Omental fat pad (tissue), 4 donors: ENCODE results near the gene TMEM255B. TPM values are rescaled to one million over a fixed set of nuclear protein-coding genes. Genes with fewer than 3 reads are reported as not detected.

Source experiments
- ATAC-seq: fragments of 150-250 bp; one replicate; pipeline ENCODE4 v1.9.1; 2016; ENCODE audit warnings: mild to moderate bottlenecking, moderate library complexity; ENCODE audit not compliant: low FRiP score
- DNase-seq: peaks from one replicate; pipeline ENCODE4 v3.0.0-alpha.2; 2019; ENCODE audit warnings: low spot score
- CTCF ChIP-seq, 3 donors: fragments of 450-650 bp; IDR thresholded peaks; one replicate each; pipeline ENCODE4 v1.5.1; 2016 to 2017; ENCODE audit warnings: antibody characterized with exemption in 3 of 3, mild to moderate bottlenecking in 3 of 3, moderate library complexity in 2 of 3
- total RNA-seq, 4 donors: library from RNA; depleted of rRNA; stranded (reverse); fragments of >200 nt; gene quantifications; one replicate each; pipeline ENCODE4 v1.1.0, GENCODE V29; 2016

Gene TMEM255B
- total RNA-seq, 4 donors from 2014 or later: 2.7 to 19.1 (median 11.7) TPM

- DNase-seq: no peak
- ATAC-seq: no peak
Measured at GRCh38 chr13:113802761-113803160, 43.7 kb downstream of the TMEM255B start.

GRCh38 chr13:113803409-113804016, 44.5 kb downstream of the TMEM255B start:
- DNase-seq (no peak), ATAC-seq (no peak)
- TF ChIP-seq CTCF (IDR thresholded peaks at IDR 0.05): no peak

More at GRCh38 chr13:113802761-113803160, 43.7 kb downstream of the TMEM255B start:
- no peak for TF ChIP-seq CTCF (IDR thresholded peaks at IDR 0.05)

- ATAC-seq (no peak), DNase-seq (no peak)
- no peak for TF ChIP-seq CTCF (IDR thresholded peaks at IDR 0.05)
Measured at GRCh38 chr13:113804017-113804702, 45.1 kb downstream of the TMEM255B start.

GRCh38 chr13:113804703-113805430, 45.8 kb downstream of the TMEM255B start:
- ATAC-seq (no peak), DNase-seq (no peak)
- no peak for TF ChIP-seq CTCF (IDR thresholded peaks at IDR 0.05)

- TF ChIP-seq CTCF (IDR thresholded peaks at IDR 0.05): no peak
- ATAC-seq: no peak
- no peak for DNase-seq
Measured at GRCh38 chr13:113805431-113806103, 46.5 kb downstream of the TMEM255B start.

GRCh38 chr13:113806104-113806471, 47.1 kb downstream of the TMEM255B start:
- no peak for TF ChIP-seq CTCF (IDR thresholded peaks at IDR 0.05)
- ATAC-seq: no peak
- DNase-seq: no peak
